Measurements from ENCODE around the gene ADGB. TPM values are rescaled to one million over a fixed set of nuclear protein-coding genes. Genes with fewer than 3 reads are reported as not detected.
"Not testable (repeated sequence)": the region's sequence is repeated elsewhere in the genome, so short reads cannot be mapped to it uniquely, and the experiment has no call there.

ADGB gene
- polyA plus RNA-seq, 4 donors: 0.46 to 1.1 (median 0.77) TPM

GRCh38 chr6:146814148-146814750, 215.5 kb downstream of the ADGB start:
- DNase-seq (ENCODE audit: low read depth in 4 of 4, low spot score in 2 of 4): no peak

- not testable (repeated sequence) for DNase-seq (ENCODE audit: low read depth in 4 of 4, low spot score in 2 of 4)
These were observed 217.0 kb downstream of the ADGB start for GRCh38 chr6:146815511-146816462.

GRCh38 chr6:146819596-146820320, 221.0 kb downstream of the ADGB start:
- no peak for DNase-seq (ENCODE audit: low read depth in 4 of 4, low spot score in 2 of 4)

- DNase-seq (ENCODE audit: low read depth in 4 of 4, low spot score in 2 of 4): no peak
These were observed 228.6 kb downstream of the ADGB start for GRCh38 chr6:146827216-146827928.

GRCh38 chr6:146829792-146830565, 231.2 kb downstream of the ADGB start:
- no peak for DNase-seq (ENCODE audit: low read depth in 4 of 4, low spot score in 2 of 4)

GRCh38 chr6:146833157-146833556, 234.4 kb downstream of the ADGB start:
- DNase-seq (ENCODE audit: low read depth in 4 of 4, low spot score in 2 of 4): no peak

- no peak for DNase-seq (ENCODE audit: low read depth in 4 of 4, low spot score in 2 of 4)
These were observed 241.4 kb downstream of the ADGB start for GRCh38 chr6:146840216-146840615.

- DNase-seq (ENCODE audit: low read depth in 4 of 4, low spot score in 2 of 4): no peak
These were observed 241.9 kb downstream of the ADGB start for GRCh38 chr6:146840641-146841040.

DNA sequence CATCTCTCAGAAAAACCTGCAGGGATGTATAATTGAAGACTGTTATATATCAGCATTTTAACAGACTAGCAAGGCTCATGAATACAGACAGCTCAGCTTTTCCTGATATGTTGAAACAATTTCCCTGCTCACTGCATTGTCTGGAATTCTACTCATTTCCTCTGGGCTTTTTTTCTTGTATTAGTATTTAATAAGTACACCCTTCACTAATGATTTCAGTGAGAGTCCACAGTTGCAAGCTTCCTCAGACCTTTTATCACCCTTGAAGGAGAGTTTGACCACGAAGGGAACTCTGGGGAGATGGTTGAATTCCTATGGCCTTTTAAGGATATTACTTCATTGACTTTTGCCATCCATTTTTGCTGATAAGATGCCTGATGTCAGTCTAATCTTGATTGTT, 248.7 kb downstream of the ADGB start:
- no peak for DNase-seq (ENCODE audit: low read depth in 4 of 4, low spot score in 2 of 4)

- DNase-seq (ENCODE audit: low read depth in 4 of 4, low spot score in 2 of 4): no peak
These were observed 251.6 kb downstream of the ADGB start for GRCh38 chr6:146850238-146850896.

- DNase-seq (ENCODE audit: low read depth in 4 of 4, low spot score in 2 of 4): no peak
These were observed 252.2 kb downstream of the ADGB start for GRCh38 chr6:146850981-146851380.

- DNase-seq (ENCODE audit: low read depth in 4 of 4, low spot score in 2 of 4): no peak
These were observed 253.1 kb downstream of the ADGB start for GRCh38 chr6:146851837-146852236.

GRCh38 chr6:146854521-146855255, 255.9 kb downstream of the ADGB start:
- DNase-seq (ENCODE audit: low read depth in 4 of 4, low spot score in 2 of 4): not testable (repeated sequence)

- DNase-seq (ENCODE audit: low read depth in 4 of 4, low spot score in 2 of 4): no peak
These were observed 257.1 kb downstream of the ADGB start for GRCh38 chr6:146855889-146856288.

DNA sequence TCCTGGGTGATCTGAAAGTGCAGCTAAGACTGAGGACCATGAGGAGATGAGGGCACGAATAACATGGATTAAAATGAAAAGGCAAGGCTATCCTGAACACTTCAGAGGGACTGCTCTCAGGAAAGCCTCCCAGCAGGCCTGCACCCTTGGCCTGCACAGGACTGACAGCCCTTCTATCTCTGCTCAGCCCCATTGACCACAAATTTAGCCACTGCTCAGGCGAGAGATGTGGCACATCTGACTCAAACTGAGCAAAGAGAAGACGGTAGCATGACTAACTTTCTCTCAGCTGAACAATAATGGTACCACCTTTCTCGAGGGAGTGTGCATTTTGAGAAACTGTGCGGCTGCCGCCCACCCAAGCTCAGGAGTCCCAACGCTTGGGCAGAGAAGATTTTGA, 257.5 kb downstream of the ADGB start:
- no peak for DNase-seq (ENCODE audit: low read depth in 4 of 4, low spot score in 2 of 4)

- peak; percentile 63 to 75 (median 72) for DNase-seq (ENCODE audit: low read depth in 4 of 4, low spot score in 2 of 4)
These were observed 258.6 kb downstream of the ADGB start for GRCh38 chr6:146857180-146857979.

- DNase-seq (ENCODE audit: low read depth in 4 of 4, low spot score in 2 of 4): peak in 2 of 4 donors; percentile 15 to 29
These were observed 259.2 kb downstream of the ADGB start for GRCh38 chr6:146857980-146858347.

DNA sequence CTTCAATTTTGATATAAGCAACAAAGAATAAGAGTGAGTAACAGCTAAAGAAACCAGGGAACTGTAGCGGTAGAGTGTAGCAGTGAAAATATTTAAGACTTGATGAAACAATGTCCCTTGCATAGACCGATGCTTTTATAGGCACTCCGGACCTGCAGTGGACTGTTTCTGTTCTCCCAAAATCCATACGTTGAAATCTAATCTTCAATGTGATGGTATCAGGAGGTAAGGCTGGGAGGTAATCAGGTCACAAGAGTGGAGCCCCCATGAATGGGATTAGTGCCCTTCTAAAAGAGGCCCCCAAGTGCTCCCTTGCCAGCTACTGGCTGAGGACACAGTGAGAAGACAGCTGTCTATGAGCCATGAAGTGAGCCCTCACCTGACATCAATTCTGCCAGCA, 260.4 kb downstream of the ADGB start:
- DNase-seq (ENCODE audit: low read depth in 4 of 4, low spot score in 2 of 4): no peak
